ENCODE data around the gene CAMK2G.
"Not testable (repeated sequence)": the region's sequence is repeated elsewhere in the genome, so short reads cannot be mapped to it uniquely, and the experiment has no call there.

The CAMK2G gene

DNA sequence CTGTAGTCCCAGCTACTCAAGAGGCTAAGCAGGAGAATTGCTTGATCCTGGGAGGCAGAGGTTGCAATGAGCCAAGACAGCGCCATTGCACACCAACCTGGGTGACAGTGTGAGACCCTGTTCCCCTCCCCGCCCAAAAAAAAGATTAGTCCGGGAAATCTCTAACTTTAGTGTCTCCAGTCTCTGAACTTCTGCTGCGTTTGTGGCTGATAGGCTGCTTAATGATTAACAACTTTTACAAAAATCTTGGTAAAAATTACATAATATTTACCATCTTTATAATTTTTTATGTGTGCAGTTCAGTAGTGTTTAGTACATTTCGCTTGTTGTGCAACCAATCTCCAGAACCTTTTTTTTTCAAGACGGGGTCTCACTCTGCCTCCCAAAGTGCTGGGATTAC lies 26.9 kb upstream of the CAMK2G start:
- DNase-seq (ENCODE audit: low read depth) = no peak
- no peak overlapping the region for H3K4me3 ChIP-seq (ENCODE audit: low read length)
- TF ChIP-seq, protein P1, sequence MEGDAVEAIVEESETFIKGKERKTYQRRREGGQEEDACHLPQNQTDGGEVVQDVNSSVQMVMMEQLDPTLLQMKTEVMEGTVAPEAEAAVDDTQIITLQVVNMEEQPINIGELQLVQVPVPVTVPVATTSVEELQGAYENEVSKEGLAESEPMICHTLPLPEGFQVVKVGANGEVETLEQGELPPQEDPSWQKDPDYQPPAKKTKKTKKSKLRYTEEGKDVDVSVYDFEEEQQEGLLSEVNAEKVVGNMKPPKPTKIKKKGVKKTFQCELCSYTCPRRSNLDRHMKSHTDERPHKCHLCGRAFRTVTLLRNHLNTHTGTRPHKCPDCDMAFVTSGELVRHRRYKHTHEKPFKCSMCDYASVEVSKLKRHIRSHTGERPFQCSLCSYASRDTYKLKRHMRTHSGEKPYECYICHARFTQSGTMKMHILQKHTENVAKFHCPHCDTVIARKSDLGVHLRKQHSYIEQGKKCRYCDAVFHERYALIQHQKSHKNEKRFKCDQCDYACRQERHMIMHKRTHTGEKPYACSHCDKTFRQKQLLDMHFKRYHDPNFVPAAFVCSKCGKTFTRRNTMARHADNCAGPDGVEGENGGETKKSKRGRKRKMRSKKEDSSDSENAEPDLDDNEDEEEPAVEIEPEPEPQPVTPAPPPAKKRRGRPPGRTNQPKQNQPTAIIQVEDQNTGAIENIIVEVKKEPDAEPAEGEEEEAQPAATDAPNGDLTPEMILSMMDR (conservative IDR thresholded peaks at IDR 0.05; ENCODE audit: low read depth, low read length) = no peak

DNA sequence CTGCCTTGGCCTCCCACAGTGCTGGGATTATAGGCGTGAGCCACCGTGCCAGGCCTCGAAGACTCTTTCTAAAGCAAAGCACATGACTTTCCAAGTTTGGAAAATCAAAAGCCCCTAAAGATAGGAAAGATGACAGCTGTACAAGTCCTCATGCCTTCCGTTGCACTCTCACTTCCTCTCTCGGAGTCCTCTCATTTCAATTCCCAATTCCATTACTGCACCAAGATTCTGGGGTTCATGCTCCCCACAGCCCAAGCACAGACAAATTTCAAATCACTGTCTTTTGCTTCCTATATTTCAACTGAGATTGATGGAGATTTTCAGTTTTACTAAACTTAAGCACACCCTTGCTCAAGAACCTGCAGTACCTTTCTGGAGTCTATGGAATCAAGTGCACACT lies 25.7 kb upstream of the CAMK2G start:
- TF ChIP-seq, protein P1 (conservative IDR thresholded peaks at IDR 0.05; ENCODE audit: low read depth, low read length) = no peak
- H3K4me3 ChIP-seq (ENCODE audit: low read length) = no peak overlapping the region
- DNase-seq (ENCODE audit: low read depth) = no peak

- TF ChIP-seq, protein P1 (conservative IDR thresholded peaks at IDR 0.05; ENCODE audit: low read depth, low read length) = no peak
- H3K4me3 ChIP-seq (ENCODE audit: low read length) = no peak overlapping the region
- no peak for DNase-seq (ENCODE audit: low read depth)
These were observed 25.1 kb upstream of the CAMK2G start for GRCh38 chr10:73899423-73899822.

GRCh38 chr10:73898730-73899410 lies 24.5 kb upstream of the CAMK2G start:
- H3K4me3 ChIP-seq (ENCODE audit: low read length) = no peak overlapping the region
- TF ChIP-seq, protein P1 (conservative IDR thresholded peaks at IDR 0.05; ENCODE audit: low read depth, low read length) = no peak
- no peak for DNase-seq (ENCODE audit: low read depth)

- TF ChIP-seq, protein P1 (conservative IDR thresholded peaks at IDR 0.05; ENCODE audit: low read depth, low read length) = no peak
- no peak overlapping the region for H3K4me3 ChIP-seq (ENCODE audit: low read length)
- DNase-seq (ENCODE audit: low read depth) = no peak
These were observed 23.3 kb upstream of the CAMK2G start for GRCh38 chr10:73897693-73898092.

GRCh38 chr10:73895381-73895780 lies 21.0 kb upstream of the CAMK2G start:
- H3K4me3 ChIP-seq (ENCODE audit: low read length); DNase-seq (ENCODE audit: low read depth): not testable (repeated sequence)

- no peak for DNase-seq (ENCODE audit: low read depth)
- TF ChIP-seq, protein P1 (conservative IDR thresholded peaks at IDR 0.05; ENCODE audit: low read depth, low read length) = no peak
- no peak overlapping the region for H3K4me3 ChIP-seq (ENCODE audit: low read length)
These were observed 20.1 kb upstream of the CAMK2G start for GRCh38 chr10:73894245-73894971.
